UCSD-AML1 (cell line): ENCODE data around the gene TMEM50B.
A peak's percentile ranks its signal among the peaks of the same experiment; 100 is the strongest.
"Not testable (repeated sequence)": the region's sequence is repeated elsewhere in the genome, so short reads cannot be mapped to it uniquely, and the experiment has no call there.

ENCODE experiments used
- DNase-seq: peaks from one replicate; lab custom pipeline; 2025; ENCODE audit not compliant: unreplicated experiment; lab: John Stamatoyannopoulos, UW

TMEM50B gene

DNA sequence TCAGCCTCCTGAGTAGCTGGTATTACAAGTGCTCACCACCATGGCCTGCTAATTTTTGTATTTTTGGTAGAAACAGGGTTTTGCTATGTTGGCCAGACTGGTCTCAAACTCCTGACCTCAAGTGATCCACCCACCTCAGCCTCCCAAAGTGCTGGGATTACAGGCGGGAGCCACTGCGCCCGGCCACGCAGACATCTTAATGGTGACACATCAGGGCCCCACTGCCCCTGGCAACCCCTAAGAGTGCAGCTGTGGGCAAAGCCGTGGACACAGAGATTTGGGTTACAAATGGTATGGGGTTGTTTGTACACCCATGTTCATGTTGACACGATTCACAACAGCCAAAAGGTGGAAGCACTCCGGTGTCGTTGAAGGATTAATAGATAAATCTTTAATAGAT lies 46.8 kb downstream of the TMEM50B start:
- DNase-seq: no peak

DNA sequence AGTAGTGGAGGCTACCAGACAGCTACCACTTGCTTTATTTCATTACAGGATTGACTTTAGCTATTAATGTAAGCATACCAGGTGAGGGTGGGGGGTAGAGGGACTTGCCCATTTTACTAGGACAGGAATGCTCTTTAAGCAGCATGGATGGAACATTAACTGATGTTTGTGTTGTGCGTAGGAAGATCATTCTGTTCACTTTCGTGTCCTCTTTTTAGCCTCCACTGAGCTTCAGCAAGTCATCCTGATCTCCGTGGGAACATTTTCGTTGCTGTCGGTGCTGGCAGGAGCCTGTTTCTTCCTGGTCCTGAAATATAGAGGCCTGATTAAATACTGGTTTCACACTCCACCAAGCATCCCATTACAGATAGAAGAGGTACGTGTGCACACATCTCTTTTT lies 47.3 kb downstream of the TMEM50B start:
- DNase-seq: no peak

DNA sequence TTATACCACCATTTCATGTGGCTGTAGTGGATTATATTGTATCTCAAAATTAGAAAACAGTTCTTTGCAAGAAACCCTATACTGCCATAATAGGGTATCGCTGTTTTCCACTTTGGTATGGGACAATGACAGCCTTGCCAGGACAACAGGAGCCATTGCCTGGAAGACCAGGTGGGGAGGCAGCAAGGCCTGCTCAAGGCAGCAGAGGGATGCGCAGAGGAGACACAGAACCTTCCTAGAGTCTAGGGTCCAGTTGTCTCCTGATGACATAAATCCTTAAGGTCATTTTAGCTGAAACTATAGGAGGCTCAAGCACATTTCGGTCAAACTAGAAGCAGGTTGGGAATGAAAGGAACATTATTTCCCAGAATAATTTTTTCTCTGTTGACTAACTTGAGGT lies 48.9 kb downstream of the TMEM50B start:
- no peak for DNase-seq

DNA sequence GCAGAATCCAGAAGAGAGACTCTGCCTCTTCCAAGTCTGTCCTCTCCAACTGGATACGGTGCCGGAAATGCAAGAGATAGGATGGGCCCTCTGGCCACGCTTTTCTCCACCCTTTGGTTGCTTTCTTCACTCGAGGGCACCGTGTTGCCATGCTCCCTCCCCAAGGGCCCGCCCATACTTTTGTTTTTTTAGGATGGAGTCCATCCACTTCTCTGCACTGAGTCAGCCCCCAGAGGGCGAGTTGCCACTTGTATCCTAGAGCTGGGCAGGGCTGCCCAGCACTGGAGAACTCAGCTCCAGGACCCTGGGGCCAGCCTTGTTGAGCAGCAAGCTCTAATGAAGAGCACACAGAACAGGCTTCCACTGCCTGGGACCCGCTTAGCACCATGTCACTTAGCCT lies 51.1 kb downstream of the TMEM50B start:
- DNase-seq: no peak

DNA sequence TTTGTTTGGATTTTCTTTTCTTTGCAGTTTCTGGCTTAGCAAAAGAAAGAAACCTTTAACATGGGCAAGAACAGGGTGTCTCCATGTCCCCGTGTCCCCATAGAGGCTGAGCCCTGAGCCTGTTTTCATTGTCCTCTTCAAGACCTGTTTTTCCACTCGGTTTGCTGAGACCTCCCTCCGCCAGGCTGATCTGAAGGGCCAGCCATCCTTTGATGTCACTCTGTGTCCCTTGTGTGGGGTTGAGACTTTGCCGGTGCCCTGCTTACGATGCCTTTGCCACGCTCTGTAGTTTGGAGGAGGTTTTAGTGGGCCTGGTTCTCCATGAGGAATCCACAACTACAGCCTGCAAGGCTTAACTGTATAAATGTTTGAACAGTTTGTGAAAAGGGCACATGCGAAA lies 52.7 kb downstream of the TMEM50B start:
- DNase-seq: no peak

DNA sequence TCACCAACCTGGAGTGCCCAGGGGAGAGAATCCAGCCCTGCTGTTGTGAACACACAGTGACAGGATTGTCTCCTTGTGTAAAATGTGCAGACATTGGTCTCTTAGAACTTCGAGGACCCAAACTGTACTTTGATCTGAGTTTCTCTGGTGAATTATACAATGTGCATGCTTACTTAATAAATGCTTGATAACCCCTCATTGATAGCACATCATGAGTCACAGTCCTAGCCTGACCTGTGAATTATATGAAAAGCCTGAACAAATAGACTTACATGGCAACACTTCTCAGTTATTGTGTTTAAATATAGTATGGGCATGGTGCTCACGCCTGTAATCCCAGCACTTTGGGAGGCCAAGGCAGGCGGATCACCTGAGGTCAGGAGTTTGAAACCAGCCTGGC lies 53.9 kb downstream of the TMEM50B start:
- DNase-seq: no peak

DNA sequence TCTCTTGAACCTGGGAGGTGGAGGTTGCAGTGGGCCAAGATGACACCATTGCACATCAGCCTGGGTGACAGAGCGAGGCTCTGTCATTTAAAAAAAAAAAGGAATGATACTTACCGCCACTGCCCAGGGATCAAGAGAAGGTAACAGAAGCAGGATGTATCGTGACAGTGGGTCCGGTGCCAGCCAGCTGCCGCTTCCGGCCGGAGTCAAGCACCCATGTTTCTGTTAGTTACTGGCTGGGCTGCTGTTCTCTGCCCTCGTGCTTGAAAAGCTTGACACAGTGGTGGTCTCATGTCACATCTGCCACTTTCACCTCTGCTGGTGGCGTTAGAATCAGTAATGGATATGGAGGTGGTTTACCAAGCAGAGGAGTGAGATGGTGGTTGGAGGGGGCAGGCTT lies 55.6 kb downstream of the TMEM50B start:
- DNase-seq: no peak

DNA sequence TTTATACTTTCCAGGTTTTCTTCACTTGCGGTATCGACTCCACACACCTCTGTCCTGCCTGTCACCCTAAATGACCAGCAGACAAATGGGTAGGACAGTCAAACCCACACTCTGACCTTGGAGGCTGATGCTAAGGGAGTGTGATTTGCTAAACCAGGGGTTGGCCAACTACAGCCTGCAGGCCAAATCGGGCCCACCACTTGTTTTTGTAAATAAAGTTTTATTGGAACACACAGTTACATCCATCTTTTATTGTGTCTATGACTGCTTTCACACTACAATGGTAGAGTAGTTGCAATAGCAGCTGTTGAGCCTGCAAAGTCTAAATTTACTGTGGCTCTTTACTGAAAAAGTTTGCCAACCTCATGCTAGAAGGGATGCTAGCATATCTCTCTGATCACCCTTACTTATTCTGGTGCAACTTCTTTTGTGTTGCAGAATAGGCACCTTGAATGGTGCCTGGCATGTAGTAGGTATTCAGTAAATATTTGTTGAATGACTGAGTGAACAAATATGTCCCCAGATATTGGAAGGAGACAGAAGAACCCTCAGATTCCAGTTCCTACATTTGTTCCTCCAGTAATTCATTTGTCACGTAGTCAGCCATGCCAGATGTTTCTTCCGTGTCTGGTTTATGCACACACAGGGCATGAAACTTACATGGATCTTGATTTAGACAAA lies 57.9 kb downstream of the TMEM50B start:
- DNase-seq: no peak

DNA sequence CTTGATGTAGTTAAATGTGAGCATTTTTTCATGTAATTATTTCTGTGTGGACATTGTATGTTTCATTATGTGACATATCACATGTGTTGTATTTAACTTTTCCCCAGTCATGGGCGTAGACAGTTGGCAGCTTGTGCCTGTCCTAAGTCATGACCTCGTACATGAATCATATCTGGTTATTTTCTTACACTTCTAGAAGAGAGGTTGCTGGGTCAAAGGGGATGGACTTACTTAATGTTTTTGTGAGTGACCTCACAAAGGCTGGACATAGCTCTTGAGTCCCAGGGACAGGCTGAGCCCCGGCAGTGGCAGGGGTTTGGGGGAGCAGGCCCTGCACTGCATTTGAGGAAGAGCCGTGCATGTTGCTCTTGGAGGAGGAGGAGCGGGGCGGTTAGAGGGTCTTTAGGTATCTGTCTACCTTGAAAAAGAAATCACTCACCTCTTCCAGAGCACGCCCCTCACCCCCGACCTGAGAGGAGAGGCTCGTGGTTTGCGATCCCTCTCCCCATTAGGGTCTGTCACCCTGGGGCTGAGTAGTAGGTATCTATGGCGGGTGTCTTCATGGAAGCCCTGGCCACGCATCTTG lies 60.1 kb downstream of the TMEM50B start:
- no peak for DNase-seq

DNA sequence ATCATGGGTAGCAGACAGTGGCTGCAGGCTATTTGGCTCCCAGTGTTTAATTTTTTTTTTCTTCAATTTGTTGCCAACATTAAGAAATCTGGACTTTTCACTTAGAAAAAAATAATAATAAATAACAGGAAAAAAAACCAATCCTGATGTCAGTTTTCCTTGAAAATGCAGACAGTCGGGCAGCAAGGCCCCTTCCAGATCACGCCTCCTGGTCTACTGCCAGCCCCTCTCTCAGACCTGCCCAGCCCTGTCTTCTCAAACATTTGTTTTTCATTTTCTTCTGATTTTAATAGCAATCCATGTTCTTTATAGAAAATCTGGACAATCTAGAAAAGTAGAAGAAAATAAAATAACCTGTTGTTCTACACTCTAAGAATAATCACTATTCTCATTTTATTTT lies 61.1 kb downstream of the TMEM50B start:
- DNase-seq: no peak

DNA sequence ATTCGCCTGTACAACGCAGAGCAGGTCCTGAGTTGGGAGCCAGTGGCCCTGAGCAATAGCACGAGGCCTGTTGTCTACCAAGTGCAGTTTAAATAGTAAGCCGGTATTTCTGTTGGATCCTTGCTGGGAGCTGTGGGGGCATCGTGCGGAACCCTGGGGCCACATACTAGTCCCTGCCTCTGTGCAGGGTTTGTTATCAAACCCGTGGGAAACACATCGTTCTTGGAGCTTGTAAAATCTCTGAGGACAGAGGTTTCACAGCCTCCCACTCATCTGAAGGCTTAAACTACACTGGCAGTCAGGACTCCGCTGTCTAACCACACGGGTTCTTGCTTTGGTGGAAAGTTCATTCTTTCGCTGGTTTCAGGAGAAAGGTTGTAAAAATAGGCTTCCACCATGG lies 64.8 kb downstream of the TMEM50B start:
- DNase-seq: no peak

DNA sequence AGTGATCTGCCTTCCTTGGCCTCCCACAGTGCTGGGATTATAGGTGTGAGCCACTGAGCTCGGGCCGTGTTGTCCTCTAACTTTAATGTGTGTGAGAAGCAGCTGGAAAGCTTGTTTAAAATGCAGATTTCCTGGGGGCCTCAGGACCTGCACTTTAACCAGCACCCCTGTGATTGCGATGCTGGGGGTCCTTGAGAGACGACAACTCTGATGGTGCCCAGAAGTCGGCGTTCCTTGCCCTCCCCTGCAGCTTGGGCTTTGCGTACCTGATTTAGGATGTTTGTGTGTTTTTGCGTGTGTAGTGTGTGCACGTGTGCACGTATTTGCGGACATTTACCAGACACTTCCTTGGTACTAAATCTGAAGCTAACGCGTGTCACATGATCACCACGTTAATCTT lies 65.7 kb downstream of the TMEM50B start:
- DNase-seq: no peak

DNA sequence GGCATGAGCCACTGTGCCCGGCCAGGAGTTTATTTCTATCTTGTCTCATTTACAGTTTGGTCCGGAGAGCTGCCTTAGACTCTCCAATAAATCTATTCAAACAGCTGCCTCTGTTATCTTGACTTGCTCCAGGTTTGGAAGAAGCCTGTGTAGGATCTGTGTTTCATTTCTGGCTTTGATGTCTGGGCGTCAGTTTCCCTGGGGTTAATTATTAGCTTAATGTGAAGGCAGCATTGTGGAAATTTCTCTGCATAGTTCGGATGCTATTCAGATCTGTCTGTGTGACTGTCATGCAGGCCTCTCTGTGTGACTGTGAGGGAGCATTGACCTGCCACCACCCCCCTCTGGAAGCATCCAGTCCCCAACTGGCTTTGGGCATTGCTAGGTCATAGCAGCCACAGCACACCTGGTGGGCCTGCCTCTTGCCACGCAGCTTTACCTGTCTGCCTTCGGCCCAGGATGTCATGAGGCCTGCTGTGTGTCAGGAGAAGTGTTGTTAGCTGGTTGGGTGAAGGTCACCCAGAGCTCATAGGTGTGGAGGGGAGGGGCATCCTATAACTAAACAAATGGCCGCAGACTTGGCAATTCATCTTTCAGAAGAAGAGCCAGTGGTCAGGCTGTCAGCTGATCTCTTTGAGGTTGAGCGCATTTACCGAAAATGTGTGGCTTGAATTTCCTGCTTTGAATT lies 66.8 kb downstream of the TMEM50B start:
- DNase-seq: no peak

DNA sequence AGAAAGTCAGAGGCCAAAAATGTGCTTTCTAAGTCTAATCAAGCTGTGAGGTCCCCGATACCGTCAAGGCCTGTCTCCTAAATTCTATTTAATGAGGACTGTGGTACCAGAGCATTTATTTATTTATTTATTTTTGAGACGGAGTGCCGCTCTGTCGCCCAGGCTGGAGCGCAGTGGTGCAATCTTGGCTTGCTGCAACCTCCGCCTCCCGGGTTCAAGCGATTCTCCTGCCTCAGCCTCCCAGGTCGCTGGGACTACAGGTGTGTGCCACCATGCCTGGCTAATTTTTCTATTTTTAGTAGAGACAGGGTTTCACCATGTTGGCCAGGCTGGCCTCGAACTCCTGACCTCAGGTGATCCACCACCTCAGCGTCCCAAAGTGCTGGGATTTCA lies 67.3 kb downstream of the TMEM50B start:
- DNase-seq: not testable (repeated sequence)

DNA sequence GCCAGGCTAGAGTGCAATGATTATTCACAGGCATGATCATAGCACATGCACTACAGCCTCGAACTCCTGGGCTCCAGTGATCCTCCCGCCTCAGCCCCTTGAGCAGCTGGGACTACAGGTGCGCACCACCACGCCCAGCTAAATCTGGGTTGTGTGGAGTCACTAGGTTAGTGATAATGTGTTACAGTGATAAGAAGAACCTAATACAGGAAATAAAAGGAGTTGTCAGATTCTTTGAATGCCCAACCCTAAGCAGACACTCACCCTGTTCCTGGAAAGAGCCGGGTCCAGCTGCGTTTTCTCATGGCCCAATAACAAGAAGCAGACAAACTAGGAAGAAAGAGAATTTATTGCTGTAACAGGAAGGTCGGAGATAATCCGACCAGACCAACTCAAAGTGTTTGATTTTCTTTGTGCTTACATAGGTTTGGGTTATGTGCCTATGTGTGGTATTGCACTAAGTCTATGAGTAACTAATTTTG lies 67.8 kb downstream of the TMEM50B start:
- DNase-seq: no peak

DNA sequence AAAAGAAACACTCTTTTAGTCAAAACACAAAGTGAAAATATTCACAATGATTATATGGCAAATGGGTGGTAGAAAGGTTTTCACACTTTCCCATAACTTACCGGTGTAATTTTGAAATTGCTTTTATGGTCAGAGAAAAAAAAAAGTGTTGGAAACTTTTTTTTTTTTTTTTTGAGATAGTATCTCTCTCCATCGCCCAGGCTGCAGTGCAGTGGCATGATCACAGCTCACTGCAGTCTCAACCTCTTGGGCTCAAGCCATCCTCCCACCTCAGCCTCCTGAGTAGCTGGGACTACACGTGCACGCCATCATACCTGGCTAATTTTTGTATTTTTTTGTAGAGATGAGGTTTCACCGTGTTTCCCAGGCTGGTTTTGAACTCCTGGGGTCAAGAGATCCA lies 73.3 kb downstream of the TMEM50B start:
- DNase-seq: no peak

DNA sequence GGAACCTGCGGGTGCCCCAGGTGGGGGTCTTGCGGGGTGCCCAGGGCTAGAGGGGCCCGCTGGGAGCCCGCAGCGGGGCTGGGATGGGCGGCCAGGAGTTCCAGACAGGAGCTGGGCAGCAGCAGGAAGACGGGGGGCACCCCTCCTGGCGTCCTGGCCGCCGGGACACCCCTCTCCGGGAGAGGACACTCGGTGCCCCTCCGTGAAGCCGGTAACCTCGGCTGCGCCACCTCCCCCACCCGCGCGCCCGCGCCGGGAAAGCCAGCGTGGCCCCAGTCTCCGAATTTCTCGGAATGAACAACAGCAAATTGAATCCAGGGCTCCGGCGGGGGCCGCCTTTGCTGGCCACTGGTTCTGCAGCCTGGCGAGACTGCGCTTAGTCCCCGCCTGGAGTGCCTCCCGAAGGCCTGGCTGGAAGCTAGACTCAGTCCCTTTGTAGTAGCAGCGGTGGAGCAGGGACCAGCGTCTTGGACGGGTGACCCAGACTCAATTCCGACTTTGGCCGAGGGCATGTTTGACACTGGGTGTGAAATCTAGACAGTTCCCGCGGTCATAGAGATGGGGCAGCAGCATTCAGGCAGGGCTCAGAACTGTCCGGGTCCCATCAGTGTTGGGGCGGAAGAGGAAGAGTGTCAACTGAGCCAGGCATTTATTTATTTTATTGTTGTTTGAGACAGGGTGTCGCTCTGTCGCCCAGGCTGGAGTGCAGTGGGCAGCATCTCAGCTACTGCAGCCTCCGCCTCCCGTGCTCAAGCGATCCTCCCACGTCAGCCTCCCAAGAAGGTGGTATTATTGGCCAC lies 75.8 kb downstream of the TMEM50B start:
- DNase-seq: peak; percentile 50

DNA sequence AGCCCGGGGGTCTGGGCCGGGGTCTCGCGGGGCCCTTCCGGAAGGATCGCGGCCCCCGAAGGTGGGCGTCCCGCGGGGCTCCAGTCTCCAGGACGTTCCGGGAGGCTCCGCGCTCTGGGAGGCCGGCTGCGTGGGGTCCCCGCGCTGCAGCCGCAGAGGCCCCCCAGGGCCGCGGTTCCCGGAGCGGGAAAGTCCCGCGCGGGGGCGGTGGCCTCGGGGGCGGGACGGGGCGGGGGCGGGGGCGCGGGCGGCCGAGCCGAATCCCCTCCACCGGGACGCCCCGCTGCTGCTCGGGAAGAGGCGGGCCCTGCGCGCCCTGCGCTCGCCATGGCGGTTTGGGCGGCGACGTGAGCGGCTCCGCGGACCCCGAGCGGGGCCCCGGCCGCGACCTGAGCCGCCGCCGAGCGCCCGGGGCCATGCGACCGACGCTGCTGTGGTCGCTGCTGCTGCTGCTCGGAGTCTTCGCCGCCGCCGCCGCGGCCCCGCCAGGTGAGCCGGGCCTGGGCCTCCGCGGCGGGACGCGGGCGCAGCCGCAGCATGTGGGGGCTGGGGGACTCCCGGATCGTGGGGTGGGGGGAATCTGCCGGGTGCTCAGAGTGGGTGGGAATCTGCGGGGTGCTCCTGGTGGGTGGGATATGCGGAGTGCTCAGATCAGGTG lies 76.5 kb downstream of the TMEM50B start, which contains the start of gene IFNGR2:
Gene IFNGR2 (plus strand): TSS at position 286 of the 658 bp plus-strand sequence. CDS start 131 bp downstream, at position 417.
- DNase-seq: peak; percentile 27

DNA sequence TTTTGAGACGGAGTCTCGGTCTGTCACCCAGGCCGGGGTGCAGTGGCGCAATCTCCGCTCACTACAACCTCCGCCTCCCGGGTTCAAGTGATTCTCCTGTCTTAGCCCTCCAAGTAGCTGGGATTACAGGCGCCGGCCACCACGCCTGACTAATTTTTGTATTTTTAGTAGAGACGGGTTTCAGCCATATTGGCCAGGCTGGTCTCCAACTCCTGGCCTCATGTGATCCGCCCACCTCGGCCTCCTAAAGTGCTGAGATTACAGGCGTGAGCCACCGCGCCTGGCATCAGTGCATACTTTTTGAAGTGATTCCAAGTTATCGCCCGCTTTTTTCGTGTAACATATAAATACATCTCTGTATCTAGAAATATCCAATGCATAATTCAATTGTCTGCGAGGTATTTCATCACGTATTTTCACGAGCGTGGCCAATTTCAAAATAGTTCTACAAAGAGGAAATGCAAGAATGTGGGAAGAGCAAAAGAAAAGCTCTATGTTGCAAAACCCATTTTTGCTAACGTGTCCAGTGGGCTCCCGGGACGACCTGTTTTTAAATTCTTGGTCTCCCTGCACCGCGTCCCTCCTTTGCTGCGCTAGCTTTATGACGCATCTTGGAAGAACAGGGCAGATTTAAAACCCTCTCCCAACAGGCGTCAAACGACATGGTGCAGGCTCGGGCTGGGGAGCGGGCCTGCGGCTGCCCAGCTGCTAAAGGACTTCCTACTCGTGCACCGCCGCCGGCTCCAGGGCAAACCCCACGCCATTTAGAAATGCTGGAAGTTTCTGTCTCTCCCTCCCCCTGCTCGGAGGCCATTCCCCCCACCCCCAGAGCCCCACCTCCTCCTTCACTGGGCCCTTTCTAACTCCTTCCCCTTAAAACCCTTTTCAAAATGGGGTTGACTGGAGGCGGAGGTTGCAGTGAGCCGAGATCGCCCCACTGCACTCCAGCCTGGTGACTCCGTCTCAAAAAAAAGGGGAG lies 77.5 kb downstream of the TMEM50B start:
- peak; percentile 30 for DNase-seq

DNA sequence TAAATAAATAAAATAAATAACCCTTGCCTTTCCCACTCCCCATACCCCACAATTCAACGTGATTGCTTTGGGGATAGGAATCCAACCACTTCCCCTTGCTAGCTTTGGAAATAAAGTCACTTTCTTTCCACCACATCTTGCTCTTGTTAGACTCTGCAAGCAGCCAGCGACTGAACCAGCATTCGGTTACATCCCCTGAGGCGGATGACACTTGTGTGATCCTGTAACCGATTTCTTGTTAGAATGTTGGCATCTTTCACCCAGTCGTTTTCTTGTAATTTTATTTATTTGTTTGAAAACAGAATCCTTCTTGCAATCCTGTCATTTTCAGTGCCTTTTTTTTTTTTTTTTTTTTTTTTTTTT lies 78.2 kb downstream of the TMEM50B start:
- DNase-seq: no peak
